HG03354 (cell line): ENCODE results near the gene ATP12A.

Experiments
- ATAC-seq: cut with Tn5 transposase; IDR thresholded peaks from one replicate; pipeline ENCODE4 v1.9.1; 2021; ENCODE audit warnings: mild to moderate bottlenecking; ENCODE audit not compliant: unreplicated experiment, poor library complexity, severe bottlenecking

The ATP12A gene

DNA sequence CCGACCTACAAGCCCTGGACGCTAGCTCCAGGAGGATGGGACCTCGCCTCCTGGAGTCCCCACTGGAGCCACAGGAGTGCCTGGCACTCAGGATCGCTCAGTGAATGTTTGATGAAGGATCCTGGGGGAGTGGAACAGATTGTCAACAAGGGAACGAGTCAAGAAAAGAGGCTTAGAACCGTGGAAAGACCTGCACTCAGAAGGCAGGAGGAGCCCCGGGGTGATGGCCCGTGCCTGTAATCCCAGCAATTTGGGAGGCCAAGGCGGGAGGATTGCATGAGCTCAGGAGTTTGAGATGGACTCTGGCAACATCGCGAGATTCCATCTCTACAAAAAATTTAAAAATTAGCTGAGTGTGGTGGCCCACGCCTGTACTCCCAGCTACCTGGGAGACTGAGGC, 38.9 kb downstream of the ATP12A start:
- ATAC-seq = no peak

DNA sequence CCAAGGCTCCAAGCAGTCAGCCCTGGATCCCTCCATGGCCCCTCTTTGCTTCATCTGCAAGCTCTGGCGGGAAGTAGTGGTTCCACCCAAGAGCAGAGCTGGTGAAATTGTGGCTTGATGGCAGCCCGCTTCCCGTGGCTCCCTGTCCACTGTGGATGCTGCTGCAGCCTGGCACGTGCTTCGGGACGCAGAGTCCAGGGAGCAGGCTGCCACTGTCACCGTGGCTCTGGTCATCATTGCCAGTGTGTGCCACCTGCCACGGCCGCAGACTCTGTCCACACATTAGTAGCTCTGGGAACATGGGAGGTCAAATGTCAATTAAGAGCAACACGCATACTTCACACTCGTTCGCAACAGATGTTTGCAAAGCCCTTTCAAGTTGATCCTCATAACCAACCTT, 43.0 kb downstream of the ATP12A start:
- no peak for ATAC-seq

DNA sequence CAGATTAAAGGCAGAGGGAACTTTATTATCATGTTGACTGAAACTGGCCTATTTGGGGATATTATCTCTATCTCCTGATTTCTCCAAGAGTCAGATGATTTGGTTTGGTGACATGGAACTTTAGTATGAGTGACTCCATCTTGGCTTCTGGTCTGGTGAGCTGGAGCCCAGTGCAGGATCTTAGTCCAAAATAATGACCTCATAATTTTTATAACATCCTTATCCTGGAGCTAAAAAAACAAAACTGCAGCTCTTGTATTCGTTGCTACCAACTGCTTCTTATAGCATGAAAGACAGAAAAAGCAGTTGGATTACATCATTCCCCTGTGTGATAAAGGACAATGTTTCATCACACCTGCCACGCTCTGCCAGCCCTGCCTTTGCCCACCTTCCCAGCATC, 44.5 kb downstream of the ATP12A start:
- no peak for ATAC-seq

DNA sequence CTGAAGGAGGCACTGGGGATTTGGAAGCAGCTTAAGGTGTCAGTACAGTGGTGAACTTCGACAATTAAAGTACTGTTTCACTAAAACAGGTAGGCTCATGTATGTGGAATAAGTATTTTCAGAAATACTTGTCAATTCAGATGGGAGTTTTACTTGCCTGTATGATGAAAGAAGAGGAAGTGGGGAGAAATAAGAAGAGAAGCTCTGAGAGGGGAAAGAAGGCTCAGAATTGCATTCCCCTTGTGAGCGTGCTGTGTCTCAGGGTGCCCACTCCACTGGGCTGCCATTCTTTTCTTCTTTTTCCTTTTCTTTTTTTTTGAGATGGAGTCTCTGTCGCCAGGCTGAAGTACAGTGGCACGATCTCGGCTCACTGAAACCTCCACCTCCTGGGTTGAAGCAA, 45.2 kb downstream of the ATP12A start:
- no peak for ATAC-seq

DNA sequence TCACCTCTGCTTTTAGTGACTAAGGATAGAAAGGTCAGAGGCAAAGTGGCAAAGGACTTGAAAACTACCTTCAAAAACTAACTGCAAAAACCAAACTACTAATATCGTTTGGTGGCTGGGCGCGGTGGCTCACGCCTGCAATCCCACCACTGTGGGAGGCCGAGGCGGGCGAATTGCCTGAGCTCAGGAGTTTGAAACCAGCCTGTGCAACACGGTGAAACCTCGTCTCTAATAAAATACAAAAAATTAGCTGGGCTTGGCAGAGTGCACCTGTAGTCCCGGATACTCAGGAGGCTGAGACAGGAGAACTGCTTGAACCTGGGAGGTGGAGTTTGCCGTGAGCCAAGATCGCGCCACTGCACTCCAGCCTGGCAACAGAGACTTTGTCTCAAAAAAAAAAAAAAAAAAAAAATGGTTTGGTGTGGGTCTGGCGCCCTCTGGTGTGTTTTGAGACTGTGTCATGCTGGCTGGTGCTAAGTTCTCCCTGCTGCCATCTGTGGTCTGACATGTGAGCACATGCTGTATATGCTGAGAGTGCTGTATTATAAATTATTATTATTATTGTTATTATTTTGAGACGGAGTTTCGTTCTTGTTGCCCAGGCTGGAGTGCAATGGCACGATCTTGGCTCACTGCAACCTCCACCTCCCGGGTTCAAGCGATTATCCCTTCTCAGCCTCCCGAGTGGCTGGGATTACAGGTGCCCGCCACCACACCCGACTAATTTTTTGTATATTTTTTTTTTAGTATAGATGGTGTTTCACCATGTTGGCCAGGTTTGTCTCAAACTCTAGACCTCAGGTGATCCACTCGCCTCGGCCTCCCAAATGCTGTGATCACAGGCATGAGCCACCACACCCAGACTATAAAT, 47.8 kb downstream of the ATP12A start:
- ATAC-seq = peak; percentile 93

DNA sequence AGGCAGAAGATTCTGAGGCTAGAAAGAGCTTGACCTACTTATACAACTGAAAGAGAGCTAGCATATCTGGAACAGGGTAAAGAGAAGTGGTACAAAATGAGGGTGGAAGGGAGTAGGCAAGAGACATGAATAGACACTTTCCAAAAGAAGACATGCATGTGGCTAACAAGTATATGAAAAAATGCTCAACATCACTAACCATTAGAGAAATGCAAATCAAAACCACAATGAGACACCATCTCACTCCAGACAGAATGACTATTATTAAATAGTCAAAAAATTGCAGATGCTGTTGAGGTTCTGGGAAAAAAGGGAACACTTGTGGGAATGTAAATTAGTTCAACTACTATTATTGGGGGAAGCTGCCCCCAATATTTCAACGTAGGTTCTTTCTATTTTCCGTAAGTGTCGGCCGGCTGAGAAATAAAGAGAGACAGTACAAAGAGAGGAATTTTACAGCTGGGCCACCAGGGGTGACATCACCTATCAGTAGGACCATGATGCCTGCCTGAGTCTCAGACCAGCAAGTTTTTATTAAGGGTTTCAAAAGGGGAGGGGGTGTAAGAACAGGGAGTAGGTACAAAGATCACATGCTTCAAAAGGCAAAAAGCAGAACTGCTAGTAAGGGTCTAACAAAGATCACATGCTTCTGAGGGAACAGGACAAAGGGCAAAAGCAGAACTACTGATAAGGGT, 50.8 kb downstream of the ATP12A start:
- peak; percentile 70 for ATAC-seq

DNA sequence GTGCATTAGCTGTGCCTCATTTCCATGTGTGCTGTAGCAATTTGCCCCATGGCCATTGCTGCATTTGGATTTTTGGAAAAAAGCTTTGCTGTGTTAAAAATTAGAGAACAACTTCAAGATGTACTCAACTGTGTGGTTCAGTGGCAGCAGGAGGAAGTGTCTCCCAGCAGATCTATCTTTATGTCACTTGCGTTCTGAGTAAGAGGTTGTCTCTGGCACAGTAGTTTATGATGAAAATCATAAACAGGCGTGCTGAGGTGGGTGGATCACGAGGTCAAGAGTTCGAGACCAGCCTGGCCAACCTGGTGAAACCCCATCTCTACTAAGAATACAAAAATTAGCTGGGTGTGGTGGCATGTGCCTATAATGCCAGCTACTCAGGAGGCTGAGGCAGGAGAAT, 54.7 kb downstream of the ATP12A start:
- no peak for ATAC-seq

DNA sequence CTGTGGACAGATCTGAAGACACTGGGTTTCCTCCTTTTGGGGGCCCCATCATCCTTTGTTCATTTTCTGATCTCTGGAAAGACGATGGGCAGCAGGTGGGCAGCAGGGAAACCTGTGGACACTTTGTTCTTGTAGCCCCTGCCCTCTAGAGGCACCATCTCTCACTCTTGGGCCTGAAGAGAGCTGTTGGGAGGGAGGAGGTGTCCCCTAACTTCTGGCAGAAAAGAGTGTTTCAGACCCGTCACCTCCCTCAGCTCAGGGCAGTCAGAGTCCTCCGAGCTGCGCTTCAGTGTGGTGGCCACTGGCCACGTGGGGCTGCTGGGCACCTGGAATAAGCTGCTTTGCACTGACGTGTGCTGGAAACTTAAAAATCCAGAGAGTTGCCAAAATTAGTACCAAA, 56.8 kb downstream of the ATP12A start:
- no peak for ATAC-seq

DNA sequence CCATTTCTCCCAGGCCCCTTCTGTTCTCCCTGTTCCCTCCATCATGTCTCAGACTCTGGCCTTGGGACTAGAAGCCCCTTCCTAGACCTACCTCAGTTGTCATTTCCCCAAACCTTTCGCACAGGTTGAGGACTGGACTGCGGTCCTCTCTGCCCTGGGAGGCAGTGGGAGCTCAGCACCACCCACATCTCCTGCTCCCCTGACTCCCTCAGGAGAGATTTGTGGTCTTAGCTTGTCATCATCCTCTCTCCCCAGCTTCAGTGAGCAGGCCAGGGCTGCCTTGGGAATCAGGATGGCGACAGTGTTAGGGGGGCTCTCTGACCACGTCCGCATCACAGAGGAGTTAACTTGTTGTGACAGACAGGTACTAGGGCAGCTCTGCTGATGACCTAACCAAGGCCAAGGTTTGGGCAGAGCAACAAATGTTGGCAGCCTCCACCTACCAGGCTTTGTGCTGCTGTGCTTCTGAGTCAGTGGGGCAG, 58.2 kb downstream of the ATP12A start:
- no peak for ATAC-seq

DNA sequence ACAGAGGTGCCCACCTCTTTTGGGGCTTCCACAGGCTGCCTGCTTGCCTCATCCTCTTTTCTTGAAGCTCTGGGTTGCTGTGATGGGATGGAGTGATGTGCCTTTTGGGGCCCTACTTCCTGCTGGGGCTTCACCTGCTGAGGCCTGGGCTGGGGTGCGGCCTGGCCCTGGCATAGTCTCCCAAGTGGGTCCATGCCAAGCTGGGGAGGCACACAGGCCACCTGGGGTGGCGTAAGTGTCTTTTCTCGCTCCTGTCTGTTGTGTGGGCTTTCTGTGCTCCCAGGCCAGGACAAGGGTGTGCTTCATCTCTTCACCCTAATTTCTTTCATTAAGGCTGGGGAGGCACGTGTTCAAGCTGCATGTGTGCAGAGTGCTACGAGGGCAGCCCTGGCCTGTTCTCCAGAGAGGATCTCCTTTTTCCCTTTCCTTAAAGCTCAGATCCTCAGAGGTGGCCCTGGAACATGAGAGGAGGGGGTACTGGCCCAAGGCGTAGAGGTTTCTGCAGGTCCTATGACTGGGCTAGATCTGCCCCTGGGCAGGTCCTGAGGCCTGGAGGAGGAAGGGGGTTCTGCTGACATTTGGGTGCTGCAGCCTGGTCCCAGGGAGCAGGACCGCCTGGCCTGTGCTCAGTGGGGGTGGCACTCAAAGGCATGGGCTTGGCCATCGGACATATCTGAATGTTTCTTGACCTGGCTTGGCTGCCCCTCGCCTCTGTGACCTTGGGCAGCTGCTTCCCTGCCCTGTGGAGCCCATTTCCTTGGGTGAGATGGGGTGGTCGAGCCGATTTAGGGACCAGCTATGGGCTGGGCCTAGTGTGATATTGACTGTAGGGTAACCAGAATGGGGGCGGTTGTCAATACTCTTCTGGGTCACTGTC, 60.0 kb downstream of the ATP12A start:
- ATAC-seq = no peak

DNA sequence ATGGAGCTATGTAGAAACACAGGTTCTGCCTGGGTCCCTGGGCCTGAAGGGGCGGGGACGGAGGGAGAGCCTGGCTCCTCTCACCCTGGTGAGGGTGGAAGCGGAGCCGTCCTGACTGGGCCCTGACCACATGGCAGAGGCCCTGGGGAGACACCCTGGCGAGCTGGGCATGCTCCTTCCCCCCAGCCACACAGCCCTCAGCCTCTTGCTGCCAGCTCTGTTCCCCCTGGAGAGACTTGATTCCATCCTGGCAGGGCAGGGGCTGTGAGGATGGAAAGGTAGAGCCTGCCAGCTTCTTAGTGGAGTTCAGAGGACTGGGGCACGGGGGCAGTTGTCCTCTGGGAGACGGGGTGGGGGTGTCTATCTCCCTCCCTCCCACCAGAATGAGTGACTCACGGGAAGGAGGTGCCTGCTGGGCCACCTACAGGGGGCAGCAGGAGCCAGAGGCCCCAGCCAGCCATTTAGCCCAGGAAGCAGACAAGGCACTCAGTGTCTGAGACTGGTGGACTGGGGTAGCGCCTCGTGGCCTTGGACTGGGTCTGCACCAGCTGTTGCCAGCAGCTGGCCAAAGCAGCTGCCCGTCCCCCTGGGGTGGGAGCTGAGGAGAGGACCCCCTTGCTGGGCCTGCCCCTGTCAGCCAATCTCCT, 60.9 kb downstream of the ATP12A start:
- ATAC-seq = no peak

DNA sequence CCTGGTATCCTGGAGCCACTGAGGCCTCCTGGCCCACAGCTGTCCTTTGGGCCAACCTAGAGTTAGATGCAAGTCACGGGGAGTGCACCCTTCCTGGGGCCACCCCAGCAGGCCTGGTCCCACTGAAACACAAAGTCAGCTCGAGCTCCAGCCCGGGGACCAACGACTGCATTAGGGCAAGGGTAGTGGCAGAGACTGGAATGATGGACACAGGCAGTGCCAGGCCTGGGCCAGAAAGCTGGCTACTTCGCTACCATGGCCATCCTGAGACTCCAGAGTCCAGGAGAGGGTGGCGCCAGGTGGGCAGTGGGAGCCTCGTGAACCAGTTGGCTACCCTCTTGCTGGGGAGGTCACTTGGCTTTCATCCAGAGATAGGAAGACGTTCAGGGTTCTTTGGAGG, 61.6 kb downstream of the ATP12A start:
- ATAC-seq = no peak

DNA sequence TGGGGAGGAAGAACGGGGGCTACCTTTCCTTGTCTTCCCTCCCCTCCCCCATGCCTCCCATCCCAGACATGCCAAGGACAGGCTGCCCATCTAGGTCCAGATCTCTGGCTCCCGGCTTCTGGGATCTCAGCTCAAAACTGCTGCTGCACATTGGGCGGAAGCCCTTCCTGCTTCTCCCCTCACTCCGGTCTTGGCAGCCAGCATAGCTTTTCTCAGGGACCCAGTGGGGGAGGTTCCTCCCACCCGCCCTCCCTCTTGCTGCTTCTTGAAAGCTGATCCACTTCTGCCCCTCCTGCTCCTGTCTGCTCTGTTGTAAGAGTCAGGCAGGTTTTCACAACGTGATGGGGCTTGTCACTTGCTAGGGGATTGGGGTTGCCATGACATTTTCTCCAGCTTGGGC, 62.1 kb downstream of the ATP12A start:
- no peak for ATAC-seq

DNA sequence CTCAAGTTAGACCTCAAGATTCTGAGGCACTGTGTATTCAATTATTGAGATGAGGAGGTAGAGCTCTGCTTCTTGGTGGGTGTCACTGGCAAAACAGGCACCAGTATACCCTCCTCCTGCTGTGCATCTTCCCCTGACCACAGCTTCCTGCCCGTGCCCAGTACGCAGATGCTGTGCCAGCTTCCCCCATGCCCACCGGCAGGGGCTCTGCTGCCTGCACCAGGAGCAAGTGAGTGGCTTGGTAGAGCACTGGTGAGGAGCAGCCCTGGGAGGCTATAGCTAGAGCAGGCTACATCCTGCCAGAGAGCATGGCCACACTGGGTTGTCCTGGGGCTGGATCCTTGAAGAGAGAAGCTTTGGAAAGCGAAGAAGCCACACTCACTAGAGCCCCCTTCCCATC, 62.8 kb downstream of the ATP12A start:
- ATAC-seq = no peak

DNA sequence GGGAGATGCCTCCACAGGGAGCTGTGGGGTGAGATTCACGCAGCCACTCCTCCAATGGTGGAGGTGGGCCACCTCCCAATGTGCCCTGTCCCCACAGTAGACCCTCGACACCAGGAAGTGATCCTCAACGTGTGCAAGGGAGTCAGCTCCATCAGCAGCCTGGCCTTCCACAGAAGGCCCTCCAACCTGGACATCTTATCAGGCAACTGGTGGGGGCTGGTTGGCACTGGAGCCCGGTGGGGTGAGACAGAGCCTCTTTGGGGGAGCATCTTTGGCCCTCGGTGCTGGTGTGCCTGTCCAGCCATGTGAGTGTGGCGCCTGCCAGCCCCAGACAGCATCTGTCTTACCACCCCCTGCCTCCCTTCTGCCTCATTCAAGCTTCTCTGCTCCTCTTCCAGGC, 64.0 kb downstream of the ATP12A start:
- no peak for ATAC-seq

DNA sequence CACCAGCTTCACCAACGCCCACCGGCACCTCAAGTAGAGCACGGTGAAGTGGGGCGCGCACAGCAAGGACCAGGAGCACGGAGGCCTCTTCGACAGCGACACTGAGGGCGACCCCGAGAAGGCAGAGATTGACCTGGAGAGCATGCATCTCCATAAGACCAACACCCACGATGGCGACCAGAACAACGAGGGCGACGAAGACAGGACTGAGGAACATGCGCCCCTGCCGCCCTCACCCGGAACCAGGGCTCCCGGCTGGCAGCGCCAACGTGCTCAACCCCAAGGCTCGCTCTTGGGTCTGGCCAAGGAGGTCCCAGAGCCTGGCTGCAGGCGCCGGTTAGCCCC, 65.3 kb downstream of the ATP12A start:
- ATAC-seq = no peak

DNA sequence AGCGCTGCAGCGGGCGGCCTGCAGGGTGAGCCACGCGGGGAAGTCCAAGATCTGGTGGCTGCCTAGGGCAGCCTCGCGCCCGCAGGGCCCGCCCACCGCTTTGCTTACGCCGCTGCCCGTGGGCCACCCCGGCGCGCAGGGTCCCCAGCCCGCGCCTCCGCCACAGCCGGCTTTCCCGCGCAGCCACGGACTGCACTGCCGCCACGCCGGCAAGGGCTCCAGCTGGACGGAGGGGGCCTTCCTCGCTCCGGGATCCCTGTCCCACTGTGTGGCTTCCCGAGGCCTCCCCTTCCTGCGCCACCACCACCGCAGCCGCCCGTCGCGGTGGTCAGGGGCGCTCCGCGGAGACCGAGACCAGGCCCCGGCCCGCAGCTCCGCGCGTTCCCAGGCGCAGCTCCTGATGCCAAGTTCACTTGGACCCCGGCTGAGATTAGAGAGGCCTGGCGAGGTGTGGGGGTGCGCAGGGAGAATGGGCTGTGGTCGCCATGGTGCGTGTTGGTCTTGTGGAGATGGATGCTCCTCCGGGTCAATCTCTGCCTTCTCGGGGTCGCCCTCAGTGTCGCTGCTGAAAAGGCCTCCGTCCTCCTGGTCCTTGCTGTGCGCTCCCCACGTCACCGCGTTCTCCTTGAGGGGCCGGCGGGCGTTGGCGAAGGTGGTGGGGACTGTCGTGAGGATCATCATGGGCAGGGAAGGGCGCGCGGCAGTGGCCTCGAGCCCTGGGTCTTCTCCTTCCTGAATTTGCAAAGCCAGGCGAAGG, 65.8 kb downstream of the ATP12A start:
- ATAC-seq = no peak

DNA sequence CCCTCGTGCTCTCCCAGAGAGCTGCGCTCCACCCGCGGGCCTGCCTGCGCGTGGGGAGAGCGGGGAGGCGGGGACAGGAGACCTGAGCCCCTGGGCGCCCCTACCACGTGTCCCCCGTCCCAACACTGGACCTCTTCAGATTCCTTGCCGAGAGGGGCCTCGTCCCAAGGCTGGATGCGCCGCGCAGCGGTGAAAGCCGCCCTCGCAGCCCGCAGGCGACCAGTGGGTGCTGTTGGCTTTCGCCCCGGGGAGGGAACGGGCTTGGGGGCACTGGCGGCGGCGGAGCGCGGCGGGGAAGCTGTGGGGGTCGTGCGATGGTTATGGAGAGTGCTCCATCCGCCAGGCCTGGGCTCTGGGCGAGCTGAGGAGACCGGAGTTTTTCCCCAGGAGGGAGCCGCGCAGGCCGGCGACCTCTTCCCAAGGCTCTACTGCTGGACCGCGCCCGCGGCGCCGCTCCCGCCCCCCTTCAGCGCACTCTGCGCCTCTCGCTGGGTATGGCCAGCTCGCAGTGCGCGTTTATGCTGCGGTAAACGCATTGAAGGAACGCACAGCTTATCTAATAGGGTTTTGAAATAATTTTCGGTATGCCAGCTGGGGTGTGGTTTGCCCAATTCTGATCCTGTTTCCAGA, 66.5 kb downstream of the ATP12A start:
- ATAC-seq = no peak
